Psoas muscle (tissue), 8 donors: ENCODE results near the gene CRTAC1. TPM values are rescaled to one million over a fixed set of nuclear protein-coding genes. Genes with fewer than 3 reads are reported as not detected.
A peak's percentile ranks its signal among the peaks of the same experiment; 100 is the strongest.

Experiments
- ATAC-seq, 4 donors: fragments of 200-7000 bp; cut with Tn5 transposase; one replicate each; pipeline ENCODE4 v1.9.1; 2020; ENCODE audit warnings: moderate library complexity in 3 of 4, mild to moderate bottlenecking in 2 of 4
- DNase-seq, 2 donors: peaks; one replicate each; pipeline ENCODE4 v3.0.0-alpha.2; 2020
- H3K27ac ChIP-seq: fragments of 200-600 bp; one replicate; pipeline ENCODE4 v1.8.0; 2022
- H3K27me3 ChIP-seq, 3 donors: fragments of 200-600 bp in 1 of 3; one replicate each; pipeline versions ENCODE4 v1.6.1 to v1.8.0; 2013 to 2022; ENCODE audit warnings: low read length in 2 of 3, mild to moderate bottlenecking in 2 of 3, moderate library complexity in 1 of 3; ENCODE audit not compliant: insufficient read depth in 3 of 3
- H3K36me3 ChIP-seq, 2 donors: fragments of 200-600 bp in 1 of 2; one replicate each; pipeline versions ENCODE4 v1.6.1 to v1.8.0; 2013 to 2022; ENCODE audit warnings: low read depth in 1 of 2, mild to moderate bottlenecking in 1 of 2, moderate library complexity in 1 of 2; ENCODE audit not compliant: insufficient read depth in 1 of 2
- H3K4me1 ChIP-seq: fragments of 200-600 bp; one replicate; pipeline ENCODE4 v1.8.0; 2022
- H3K4me3 ChIP-seq: fragments of 200-600 bp; one replicate; pipeline ENCODE4 v1.8.0; 2022; ENCODE audit warnings: mild to moderate bottlenecking
- H3K9me3 ChIP-seq: fragments of 200-600 bp; one replicate; pipeline ENCODE4 v1.8.0; 2022
- WGBS, 3 donors: extraction: QIAGEN DNeasy Blood & Tissue Kit; methylation state at CpG; one replicate each; pipeline versions ENCODE4 v1.1.6 to v1.1.7; 2013; 5-methylcytosine and 5-hydroxymethylcytosine counted together
- intact Hi-C, 2 donors: fragments of 100-400 bp; cut with DNase I; formaldehyde crosslinking; loops; one replicate each; pipeline versions ENCODE4 v1.11.0 to v1.14.2; 2022
- polyA plus RNA-seq, 3 donors: library from polyadenylated mRNA; stranded (reverse); fragments of 200-250 nt; gene quantifications; one replicate each; pipeline ENCODE4 v1.2.3, GENCODE V29; 2013
- total RNA-seq, 4 donors: library from RNA; stranded (reverse); fragmentation: NEBNext Ultra II Directional in 2 of 4; extraction: Animal tissue kit (Norgen Biotek cat#: 25700) in 2 of 4; gene quantifications; one replicate each; pipeline versions ENCODE4 v1.2.1 to v1.2.4, GENCODE V29; 2021 to 2023
- TF ChIP-seq, protein P1 (sequence below): fragments of 200-600 bp; IDR thresholded peaks from one replicate; pipeline ENCODE4 v1.8.0; 2022; ENCODE audit warnings: antibody characterized with exemption
- donor health status: healthy with polysubstance abuse.
- donor health status: DM: no; HTN: no; CAD: no; lungs with moderate emphysema.
- donor health status: Bipolar disorder and iron deficiency.
- donor health status: healthy.
- donor health status: DM: yes; HTN: yes; CAD: no.
- donor health status: DM: no; HTN: no; CAD: no.
- donor health status: DM: no; HTN: no; CAD: no.
- donor health status: DM: yes; HTN: yes; CAD: no.

The CRTAC1 gene
- total and polyA plus RNA-seq, 7 donors = 0.07 to 0.93 (median 0.30) TPM

DNA sequence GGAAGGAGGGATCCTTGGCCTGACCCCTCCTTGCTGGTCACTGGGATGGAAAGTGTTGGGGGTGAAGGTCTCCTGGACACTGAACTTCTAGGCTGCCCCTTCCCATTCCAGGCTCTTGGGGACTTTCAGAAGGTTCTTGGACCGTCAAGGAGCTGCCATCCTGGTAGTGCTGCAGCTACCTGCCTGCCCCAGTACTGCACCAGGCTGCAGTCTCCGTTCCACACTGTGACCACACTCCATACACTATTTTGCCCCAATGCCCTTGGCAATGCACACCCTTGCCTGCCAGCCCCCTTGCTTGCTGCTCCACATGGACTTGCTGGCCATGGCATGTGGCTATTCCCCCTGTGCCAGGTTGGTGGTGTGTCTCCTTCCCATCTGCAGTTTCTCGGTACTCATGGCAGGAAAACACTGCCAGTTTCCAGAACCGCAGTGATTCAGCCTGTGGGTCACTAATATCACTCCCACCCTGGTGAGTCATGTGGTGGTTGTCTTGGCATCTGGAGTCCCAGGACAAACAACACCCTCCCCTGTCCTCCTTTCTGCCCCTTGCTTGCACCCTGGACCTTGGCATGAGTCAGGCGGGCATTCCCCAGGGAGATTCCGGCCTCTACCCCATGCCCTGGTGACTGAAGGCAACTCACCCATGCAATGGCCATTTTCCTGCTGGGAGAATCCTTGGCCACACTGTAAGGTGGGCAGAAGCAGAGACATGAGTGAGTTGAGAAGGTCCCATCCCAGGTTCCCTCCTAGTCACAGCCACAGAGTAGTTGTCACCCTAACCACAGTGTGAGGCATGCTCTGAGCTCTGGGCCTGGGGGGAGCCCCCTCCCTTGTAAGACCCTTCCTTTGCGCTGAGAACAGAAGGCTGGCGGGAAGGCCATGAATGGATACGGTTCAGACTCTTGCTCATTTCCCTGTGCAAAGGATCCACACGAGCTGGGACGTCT lies 148.0 kb downstream of the CRTAC1 start:
- WGBS, 3 donors = 63 to 79% (median 68%) methylated on average over 11 of the region's 11 CpGs
- no peak overlapping the region for H3K27ac ChIP-seq
- H3K4me1 ChIP-seq = no peaks in the 10 kb centered on the region
- TF ChIP-seq, protein P1, sequence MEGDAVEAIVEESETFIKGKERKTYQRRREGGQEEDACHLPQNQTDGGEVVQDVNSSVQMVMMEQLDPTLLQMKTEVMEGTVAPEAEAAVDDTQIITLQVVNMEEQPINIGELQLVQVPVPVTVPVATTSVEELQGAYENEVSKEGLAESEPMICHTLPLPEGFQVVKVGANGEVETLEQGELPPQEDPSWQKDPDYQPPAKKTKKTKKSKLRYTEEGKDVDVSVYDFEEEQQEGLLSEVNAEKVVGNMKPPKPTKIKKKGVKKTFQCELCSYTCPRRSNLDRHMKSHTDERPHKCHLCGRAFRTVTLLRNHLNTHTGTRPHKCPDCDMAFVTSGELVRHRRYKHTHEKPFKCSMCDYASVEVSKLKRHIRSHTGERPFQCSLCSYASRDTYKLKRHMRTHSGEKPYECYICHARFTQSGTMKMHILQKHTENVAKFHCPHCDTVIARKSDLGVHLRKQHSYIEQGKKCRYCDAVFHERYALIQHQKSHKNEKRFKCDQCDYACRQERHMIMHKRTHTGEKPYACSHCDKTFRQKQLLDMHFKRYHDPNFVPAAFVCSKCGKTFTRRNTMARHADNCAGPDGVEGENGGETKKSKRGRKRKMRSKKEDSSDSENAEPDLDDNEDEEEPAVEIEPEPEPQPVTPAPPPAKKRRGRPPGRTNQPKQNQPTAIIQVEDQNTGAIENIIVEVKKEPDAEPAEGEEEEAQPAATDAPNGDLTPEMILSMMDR = no peak
- ATAC-seq (peak; percentile 53 to 81 (median 67)), DNase-seq (no peak)
- intact Hi-C loops = no loop called here
- H3K4me3 ChIP-seq = no peak overlapping the region
- no peaks in the 10 kb centered on the region for H3K36me3 ChIP-seq
- no peaks in the 10 kb centered on the region for H3K9me3 ChIP-seq
- H3K27me3 ChIP-seq = no peaks in the 10 kb centered on the region

- no peaks in the 10 kb centered on the region for H3K36me3 ChIP-seq
- no peak overlapping the region for H3K27ac ChIP-seq
- no peak for ATAC-seq
- WGBS, 3 donors = 93 to 95% (median 95%) methylated on average over 10 of the region's 10 CpGs
- H3K4me3 ChIP-seq = no peak overlapping the region
- no peak for DNase-seq
- H3K27me3 ChIP-seq = no peaks in the 10 kb centered on the region
- H3K9me3 ChIP-seq = no peaks in the 10 kb centered on the region
- no peaks in the 10 kb centered on the region for H3K4me1 ChIP-seq
- intact Hi-C loops = no loop called here
- TF ChIP-seq, protein P1 = no peak
Measured at GRCh38 chr10:97880109-97880508, 150.3 kb downstream of the CRTAC1 start.

- no peak for DNase-seq
- Histone ChIP-seq H3K27me3 (no peaks in the 10 kb centered on the region), H3K4me3 (no peak overlapping the region), H3K36me3 (no peaks in the 10 kb centered on the region), H3K9me3 (no peaks in the 10 kb centered on the region), H3K27ac (no peak overlapping the region), H3K4me1 (no peaks in the 10 kb centered on the region)
- WGBS, 3 donors = 89 to 93% (median 91%) methylated on average over 5 of the region's 5 CpGs
- no peak for ATAC-seq
- intact Hi-C loops = no loop called here
- TF ChIP-seq, protein P1 = no peak
Measured at GRCh38 chr10:97879241-97879640, 151.2 kb downstream of the CRTAC1 start.

DNA sequence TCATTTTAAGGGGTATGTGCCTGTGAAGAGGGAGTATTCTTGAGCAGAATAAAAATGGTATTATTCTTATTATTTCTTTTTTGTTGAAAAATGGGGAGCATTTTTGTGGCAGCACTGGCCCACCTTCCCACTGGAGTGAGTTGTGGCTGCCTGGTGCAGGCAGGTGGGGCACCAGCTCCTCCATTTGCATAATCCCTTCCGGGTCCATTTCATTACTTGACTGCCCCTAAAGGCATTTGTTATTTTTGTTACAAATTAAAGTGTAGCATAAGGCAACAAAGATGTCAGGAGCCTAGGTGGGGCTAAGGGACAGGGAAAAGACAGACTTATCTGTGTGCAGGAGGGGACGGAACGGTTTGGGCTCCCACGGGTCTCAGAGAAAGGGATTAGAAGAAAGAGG lies 154.0 kb downstream of the CRTAC1 start:
- no peak for DNase-seq
- peaks cover 0 to 5% (median 0%) of the 10 kb centered on the region in 3 donors for H3K27me3 ChIP-seq
- no peak overlapping the region for H3K27ac ChIP-seq
- no peak overlapping the region for H3K4me3 ChIP-seq
- intact Hi-C loops = no loop called here
- no peak for ATAC-seq
- no peaks in the 10 kb centered on the region for H3K36me3 ChIP-seq
- no peaks in the 10 kb centered on the region for H3K9me3 ChIP-seq
- TF ChIP-seq, protein P1 = no peak
- 57 to 73% (median 63%) methylated on average over 4 of the region's 4 CpGs for WGBS, 3 donors
- H3K4me1 ChIP-seq = no peaks in the 10 kb centered on the region
